HL-60 (cell line): Measurements from ENCODE around the gene KCNQ1OT1.

Experiments
- DNase-seq, 2 experiments: peaks; one replicate each; pipeline ENCODE4 v3.0.0-alpha.2; 2010 to 2020; ENCODE audit warnings: low read depth in 1 of 2, low spot score in 1 of 2
- H3K27ac ChIP-seq: fragments of 250-450 bp; sonication (Bioruptor Pico); replicated peaks from 2 replicates; pipeline ENCODE4 v1.5.1; 2020; ENCODE audit warnings: mild to moderate bottlenecking, moderate library complexity
- H3K27me3 ChIP-seq: fragments of 250-450 bp; sonication (Bioruptor Pico); 2 replicates; pipeline ENCODE4 v1.5.1; 2021; ENCODE audit warnings: mild to moderate bottlenecking, moderate library complexity; ENCODE audit not compliant: insufficient read depth, poor library complexity, severe bottlenecking
- H3K4me3 ChIP-seq: replicated peaks from 2 replicates; pipeline ENCODE4 v1.5.1; 2011; ENCODE audit warnings: mild to moderate bottlenecking, control low read depth, low read length; ENCODE audit not compliant: insufficient read depth
- GABPA ChIP-seq: IDR thresholded peaks from 2 replicates; pipeline ENCODE4 v1.6.1; 2012; ENCODE audit warnings: low read depth
- POLR2AphosphoS5 ChIP-seq: IDR thresholded peaks from 2 replicates; pipeline ENCODE4 v1.6.1; 2012; ENCODE audit warnings: low read depth
- REST ChIP-seq: IDR thresholded peaks from 2 replicates; pipeline ENCODE4 v1.6.1; 2012; ENCODE audit warnings: low read depth; ENCODE audit not compliant: insufficient replicate concordance
- SPI1 ChIP-seq: IDR thresholded peaks from 2 replicates; pipeline ENCODE4 v1.6.1; 2012; ENCODE audit warnings: low read depth, mild to moderate bottlenecking, borderline replicate concordance
- TF ChIP-seq, protein P1 (sequence below): IDR thresholded peaks from one replicate; pipeline ENCODE4 v1.5.1; 2011; ENCODE audit warnings: low read length, control low read depth, inconsistent platforms; ENCODE audit not compliant: insufficient read depth

KCNQ1OT1 gene

DNA sequence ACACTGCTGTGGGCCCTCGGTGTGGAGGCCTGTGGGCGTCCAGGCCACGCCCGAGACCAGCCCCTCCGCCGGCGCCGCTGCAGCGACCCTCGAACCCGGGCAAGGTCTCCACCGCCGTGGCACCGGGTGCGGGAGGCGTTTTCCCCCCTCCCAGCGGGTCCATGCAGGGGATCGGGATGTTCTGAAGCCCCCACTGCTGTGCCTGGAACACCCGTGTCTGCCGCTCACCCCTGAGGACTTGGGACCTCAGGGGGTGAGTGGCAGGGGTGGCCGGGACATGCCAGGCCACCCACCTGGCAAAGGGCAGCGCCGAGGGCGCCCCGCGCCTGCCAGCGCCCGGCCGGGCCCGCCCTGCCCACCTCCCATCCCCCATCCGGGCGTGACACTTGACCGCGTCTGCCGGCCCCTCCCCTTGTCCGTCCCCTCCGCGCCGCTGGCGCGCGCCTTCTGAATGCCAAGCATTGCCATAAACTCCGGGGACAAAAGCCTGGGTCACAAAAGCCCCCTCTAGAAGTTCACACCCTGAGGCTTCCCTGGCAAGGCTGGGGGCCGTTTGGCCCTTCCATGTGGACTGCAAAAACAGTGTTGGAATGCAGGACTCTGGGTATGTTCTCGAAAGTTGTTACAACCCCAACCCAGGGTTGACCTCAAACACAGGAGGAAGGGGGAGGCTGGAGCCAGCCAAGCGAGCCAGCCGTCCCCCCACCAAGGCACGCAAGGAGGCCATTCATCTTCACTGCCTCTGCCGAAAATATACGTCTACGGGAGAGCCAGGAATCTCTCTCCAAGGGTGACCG is 819 bp upstream of the KCNQ1OT1 start:
- H3K27me3 ChIP-seq: no peaks in the 10 kb centered on the region
- DNase-seq: no peak
- H3K4me3 ChIP-seq: peak overlapping the region; percentile 50
- TF ChIP-seq GABPA: no peak
- no peak for TF ChIP-seq SPI1
- no peak for TF ChIP-seq REST
- TF ChIP-seq POLR2AphosphoS5: no peak
- TF ChIP-seq, protein P1, sequence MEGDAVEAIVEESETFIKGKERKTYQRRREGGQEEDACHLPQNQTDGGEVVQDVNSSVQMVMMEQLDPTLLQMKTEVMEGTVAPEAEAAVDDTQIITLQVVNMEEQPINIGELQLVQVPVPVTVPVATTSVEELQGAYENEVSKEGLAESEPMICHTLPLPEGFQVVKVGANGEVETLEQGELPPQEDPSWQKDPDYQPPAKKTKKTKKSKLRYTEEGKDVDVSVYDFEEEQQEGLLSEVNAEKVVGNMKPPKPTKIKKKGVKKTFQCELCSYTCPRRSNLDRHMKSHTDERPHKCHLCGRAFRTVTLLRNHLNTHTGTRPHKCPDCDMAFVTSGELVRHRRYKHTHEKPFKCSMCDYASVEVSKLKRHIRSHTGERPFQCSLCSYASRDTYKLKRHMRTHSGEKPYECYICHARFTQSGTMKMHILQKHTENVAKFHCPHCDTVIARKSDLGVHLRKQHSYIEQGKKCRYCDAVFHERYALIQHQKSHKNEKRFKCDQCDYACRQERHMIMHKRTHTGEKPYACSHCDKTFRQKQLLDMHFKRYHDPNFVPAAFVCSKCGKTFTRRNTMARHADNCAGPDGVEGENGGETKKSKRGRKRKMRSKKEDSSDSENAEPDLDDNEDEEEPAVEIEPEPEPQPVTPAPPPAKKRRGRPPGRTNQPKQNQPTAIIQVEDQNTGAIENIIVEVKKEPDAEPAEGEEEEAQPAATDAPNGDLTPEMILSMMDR: no peak
- H3K27ac ChIP-seq: peak overlapping the region; percentile 87

- peak overlapping the region; percentile 59 for H3K4me3 ChIP-seq
- no peak for TF ChIP-seq REST
- no peak for TF ChIP-seq POLR2AphosphoS5
- no peak for TF ChIP-seq SPI1
- no peak for TF ChIP-seq GABPA
- TF ChIP-seq, protein P1: no peak
- peak overlapping the region; percentile 87 for H3K27ac ChIP-seq
- peak in 1 of 2 experiments; percentile 8 for DNase-seq
- no peaks in the 10 kb centered on the region for H3K27me3 ChIP-seq
Measured at GRCh38 chr11:2699185-2699530, 636 bp downstream of the KCNQ1OT1 start.

DNA sequence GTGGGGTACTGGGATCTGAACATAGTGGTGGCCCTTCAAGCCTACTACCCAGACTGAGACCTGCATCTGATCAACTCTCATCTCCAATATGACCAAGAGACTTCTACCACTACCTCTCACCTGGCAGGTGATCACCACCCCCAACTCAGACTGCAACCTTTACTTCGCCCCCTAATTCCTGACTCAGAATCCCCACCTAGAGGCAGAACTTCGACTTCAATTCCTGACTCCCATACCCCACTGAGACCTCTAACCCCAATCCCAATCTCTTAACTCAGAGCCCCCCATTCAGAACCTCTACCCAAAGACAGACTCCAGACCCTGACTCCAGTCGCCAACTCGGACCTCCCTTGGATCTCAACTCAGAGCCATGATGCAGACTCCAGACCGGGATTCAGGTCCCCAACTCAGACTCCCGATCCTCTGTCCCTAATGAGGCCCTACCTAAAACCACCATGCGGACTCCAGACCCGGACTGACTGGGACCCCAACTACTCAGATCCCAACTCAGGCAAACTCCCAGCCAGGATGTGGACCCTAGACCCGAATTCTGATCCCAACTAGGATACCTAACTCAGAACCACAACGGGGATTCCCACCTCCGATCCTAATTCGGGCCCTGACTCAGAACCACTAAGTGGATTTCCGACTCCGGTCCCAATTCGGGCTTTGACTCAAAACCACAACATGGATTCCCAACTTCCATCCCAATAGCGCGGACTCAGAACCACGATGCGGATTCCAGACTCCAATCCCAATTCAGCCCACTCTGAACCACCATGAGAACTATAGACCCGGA is 1.2 kb downstream of the KCNQ1OT1 start:
- H3K27ac ChIP-seq: no peak overlapping the region
- no peaks in the 10 kb centered on the region for H3K27me3 ChIP-seq
- DNase-seq: no peak
- peak overlapping the region; percentile 59 for H3K4me3 ChIP-seq
- TF ChIP-seq SPI1: no peak
- TF ChIP-seq, protein P1: no peak
- no peak for TF ChIP-seq GABPA
- no peak for TF ChIP-seq REST
- TF ChIP-seq POLR2AphosphoS5: no peak
